DMS153 (cell line): ENCODE measurements around the gene NGF.
"Not testable (repeated sequence)": the region's sequence is repeated elsewhere in the genome, so short reads cannot be mapped to it uniquely, and the experiment has no call there.

Experiments
- DNase-seq: peaks from one replicate; lab custom pipeline; 2025; lab: John Stamatoyannopoulos, UW

Gene NGF

GRCh38 chr1:115337633-115338456, at the start of gene NGF:
Gene NGF, minus strand, starts transcription at chr1:115338249. Its CDS starts 51,454 bp downstream, at chr1:115286795.
- DNase-seq = no peak

DNA sequence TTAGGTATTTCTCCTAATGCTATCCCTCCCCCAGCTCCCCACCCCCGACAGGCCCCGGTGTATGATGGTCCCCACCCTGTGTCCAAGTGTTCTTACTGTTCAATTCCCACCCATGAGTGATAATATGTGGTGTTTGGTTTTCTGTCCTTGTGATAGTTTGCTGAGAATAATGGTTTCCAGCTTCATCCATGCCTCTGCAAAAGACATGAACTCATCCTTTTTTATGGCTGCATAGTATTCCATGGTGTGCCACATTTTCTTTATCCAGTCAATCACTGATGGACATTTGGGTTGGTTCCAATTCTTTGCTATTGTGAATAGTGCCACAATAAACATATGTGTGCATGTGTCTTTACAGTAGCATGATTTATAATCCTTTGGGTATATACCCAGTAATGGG, 45.4 kb upstream of the NGF start:
- DNase-seq = not testable (repeated sequence)

GRCh38 chr1:115379943-115380342, 41.9 kb upstream of the NGF start:
- DNase-seq = no peak

DNA sequence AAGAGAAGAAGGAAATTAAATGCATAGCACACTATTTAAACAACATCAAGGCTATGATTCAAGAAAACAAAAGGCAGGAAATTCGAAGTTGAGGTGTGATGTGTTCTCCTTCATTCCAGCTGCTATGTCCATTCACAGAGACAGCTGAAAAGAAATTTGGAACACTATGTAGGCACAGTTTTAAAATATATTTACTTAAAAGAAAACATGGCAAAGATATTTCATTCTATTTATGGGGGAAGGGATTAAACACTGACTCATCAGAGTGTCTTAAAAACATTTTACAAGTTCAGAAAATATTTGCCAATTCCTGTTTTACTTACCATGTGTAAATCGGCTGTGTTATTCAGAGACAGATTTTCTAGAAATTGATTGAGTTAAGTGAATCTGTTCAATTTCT, 39.4 kb upstream of the NGF start:
- no peak for DNase-seq

DNA sequence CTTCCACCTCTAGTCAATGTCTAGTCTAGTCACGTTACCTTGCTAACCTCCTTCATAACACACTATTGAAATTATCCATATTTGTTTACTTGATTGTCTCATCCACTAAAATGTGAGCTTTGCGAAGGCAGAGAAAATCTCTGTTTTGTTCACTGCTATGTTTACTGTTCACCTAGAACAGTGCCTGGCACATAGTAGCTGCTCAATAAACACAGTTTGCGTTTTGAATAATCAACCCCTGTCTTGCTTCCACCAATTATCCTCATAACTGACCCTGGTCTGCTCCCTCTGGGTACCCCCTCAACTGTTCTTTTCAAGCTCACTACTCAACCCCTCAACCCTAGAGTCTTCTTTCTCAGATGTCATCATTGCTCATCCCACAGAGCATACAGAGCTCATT, 36.5 kb upstream of the NGF start:
- DNase-seq = no peak

DNA sequence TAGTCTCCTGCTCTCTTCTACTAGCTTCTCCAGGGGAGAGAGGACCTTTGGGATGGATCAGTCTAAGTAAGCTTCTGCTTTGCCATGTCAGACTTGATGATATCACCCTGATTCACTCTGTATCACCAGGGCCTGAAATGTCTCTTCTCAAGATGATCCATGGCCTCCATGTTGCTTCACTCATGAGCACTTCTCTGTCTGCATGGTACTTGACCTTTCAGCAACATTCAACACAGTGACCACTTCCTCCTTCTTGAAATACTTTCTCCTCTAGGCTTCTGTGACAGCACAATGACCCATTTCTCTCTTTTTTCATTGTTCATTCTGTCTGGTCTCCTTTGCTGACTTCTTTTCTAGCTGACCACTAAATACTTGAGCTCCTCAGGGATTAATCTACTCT, 35.3 kb upstream of the NGF start:
- no peak for DNase-seq

DNA sequence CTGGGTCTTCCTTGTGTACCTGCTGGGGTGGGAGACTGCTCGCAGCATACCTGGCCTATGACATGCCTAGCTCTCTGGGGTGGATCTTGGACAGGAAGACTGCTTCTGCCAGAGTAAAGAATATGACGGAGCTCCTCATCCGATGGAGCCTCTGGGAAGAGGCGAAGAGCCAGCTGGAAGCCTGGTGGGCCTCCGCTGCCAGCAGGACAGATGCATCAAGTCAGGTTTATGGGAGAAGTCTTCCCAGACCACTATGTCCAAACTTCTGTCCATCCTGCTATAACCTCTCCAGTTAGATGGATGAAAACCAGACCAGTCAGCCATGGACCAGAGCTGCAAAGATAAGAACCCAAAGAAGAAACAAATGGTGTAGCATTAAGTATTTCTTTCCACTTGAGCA, 27.7 kb upstream of the NGF start:
- no peak for DNase-seq

DNA sequence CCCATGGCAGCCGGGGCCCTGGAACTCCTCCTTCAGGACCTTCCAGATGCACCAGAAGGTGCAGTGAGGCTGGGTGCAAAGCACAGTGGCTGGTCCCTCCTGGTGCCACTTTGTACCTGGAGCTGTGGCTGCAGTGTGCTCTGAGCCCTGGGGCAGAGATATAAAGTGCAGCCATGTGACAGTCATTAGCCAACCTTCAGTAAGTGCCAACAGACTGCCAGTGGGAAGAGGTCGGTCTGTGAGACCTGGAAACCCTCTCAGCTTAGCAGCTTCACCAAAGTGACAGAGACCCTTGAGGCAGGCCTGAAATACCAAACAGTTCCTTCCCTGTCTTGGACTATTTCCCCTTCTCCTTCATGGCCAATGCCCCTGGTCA, 26.7 kb upstream of the NGF start:
- no peak for DNase-seq

DNA sequence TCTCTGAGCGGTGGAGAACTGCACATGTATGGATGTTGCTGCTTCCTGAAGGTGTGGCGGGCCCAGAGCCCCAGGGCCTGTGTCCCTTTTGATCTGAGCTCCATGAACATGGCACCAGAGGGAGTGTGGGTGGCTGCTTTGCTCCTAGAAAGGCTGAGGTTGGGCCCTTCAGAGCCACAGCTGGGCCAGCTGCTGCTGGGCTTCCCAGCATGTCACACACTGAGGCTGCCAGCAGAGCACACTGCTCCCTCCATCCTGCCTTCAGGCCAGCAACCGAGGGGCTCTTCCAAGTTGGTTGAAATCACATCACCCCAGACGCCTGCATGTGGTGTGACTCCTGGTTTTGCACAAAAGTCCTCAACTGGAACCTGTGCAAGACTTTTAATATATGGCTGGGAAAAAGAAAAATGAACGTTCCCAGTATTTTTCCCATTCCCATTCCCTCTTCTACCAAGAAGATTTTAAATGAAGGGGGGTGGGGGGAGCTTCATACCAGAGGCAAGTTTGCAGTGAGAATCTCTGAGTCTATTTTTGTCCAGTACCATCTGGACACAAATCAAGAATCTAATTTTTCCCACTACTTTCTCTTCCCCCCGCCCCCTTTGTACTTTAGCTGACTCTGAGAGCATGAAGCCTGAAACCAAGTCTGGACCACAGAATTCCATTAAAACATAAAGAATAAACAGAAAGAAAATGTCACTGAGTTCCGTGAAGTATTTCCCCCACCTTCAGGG, 26.2 kb upstream of the NGF start:
- DNase-seq = no peak

DNA sequence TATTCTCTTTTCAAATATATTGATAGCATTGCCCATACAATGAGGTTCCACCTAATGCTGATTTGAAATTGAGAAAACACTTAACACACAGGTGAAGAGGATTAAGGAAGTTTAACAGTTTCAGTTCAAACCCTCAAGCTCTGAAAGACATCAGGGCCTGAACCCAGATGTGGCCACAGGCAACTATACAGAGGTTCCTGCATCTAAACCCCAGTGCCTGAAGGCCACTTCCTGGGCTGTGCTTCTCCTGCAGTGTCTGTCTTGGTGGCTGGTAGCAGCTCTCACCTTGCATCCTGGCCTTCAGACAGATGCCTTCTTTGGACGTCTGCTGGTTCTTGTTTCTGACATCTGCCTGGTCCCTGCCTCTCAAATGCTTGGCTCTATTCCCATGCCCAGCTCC, 25.1 kb upstream of the NGF start:
- no peak for DNase-seq

- DNase-seq = not testable (repeated sequence)
Measured at GRCh38 chr1:115360505-115361129, 22.6 kb upstream of the NGF start.

DNA sequence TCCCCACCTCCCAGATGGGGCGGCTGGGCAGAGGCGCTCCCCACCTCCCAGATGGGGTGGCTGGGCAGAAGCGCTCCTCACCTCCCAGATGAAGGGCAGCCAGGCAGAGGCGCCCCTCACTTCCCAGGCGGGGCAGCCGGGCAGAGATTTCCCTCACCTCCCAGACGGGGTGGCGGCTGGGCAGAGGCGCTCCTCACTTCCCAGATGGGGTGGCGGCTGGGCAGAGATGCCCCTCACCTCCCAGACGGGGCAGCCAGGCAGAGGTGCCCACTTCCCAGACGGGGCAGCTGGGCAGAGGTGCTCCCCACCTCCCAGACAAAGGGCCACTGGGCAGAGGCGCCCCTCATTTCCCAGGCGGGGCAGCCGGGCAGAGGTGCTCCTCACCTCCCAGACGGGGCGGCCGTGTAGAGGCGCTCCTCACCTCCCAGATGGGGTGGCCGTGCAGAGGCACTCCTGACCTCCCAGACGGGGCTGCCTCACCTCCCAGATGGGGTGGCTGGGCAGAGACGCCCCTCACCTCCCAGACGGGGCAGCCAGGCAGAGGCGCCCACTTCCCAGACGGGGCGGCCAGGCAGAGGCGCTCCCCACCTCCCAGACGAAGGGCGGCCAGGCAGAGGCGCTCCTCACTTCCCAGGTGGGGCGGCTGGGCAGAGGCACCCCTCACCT, 21.9 kb upstream of the NGF start:
- not testable (repeated sequence) for DNase-seq

- DNase-seq = no peak
Measured at GRCh38 chr1:115356356-115356755, 18.3 kb upstream of the NGF start.

DNA sequence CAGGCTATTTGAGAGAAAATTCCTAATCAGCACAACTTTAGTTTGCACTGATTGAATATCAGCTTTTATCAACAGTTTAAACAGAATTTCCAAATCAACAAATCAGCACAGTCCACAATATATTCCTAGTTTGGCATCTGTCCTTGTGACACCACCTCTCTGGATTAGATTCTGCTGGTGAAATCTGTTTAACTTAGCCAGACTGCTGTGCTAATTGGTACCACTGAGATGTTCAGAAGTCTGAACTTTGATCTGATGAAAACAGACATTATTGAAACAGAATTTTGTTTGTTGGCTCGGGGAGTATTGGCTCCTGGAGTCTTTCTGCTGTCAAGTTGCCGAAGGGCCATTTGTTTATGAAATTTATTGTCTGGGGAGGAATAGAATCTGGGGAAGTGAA, 17.0 kb upstream of the NGF start:
- no peak for DNase-seq

DNA sequence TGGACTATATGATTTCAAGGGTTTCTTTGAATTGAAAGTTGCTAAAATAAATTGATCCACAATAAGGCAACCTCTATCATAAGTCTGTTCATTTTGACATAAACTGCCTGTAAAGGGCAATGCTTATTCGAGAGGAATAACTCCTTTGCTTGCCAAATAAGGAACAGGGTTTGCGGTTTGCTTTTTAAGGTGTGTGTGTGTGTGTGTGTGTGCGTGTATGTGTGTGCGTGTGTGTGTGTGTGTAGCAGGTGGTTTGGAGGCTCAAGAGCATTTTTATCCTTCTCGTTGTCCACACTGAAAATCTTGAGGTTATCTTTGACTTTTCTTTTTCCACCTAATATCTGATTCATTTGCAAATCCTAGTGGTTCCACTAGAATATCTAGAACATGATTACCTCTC, 13.1 kb upstream of the NGF start:
- DNase-seq = no peak

GRCh38 chr1:115348636-115349035, 10.6 kb upstream of the NGF start:
- DNase-seq = no peak

DNA sequence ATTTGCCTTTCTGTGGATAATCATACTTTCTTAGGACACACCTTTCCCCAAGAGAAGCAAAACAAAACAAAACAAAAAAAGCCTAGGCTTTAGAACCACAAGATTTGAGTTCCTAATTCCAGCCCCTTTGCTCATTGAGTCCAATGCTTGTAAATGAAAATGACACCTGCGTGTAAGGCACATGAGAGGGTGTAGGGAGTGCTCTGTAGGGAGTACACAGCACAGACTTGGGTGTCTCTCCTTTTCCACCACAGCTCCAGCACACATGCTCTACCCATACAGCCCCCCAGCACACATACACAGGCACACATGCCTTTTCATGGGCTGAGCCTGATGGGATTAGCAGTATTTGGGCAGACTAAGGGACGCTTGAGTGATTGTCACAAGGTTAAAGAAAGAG, 9.2 kb upstream of the NGF start:
- DNase-seq = no peak

- DNase-seq = no peak
Measured at GRCh38 chr1:115343200-115343737, 5.2 kb upstream of the NGF start.

- no peak for DNase-seq
Measured at GRCh38 chr1:115341948-115342347, 3.9 kb upstream of the NGF start.

DNA sequence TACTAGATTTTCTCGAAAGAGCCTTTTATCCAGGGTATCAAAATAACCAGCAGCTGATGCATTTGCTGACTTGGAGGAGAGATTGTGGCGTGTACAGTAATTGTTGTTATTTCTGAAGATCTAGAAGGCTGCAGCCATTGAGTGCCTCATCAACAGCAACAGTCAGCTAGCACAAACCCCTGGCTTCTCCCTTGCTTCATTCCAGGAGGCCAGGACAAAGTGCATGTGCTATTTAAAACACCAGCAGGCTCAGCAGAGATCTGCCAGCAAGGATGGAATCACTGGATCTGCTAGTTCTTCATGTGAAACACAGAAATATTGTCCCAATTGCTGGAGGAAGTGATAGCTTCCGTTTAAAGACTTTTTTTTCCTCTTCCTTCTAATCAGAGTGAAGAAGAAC, 2.8 kb upstream of the NGF start:
- DNase-seq = no peak

GRCh38 chr1:115338457-115338820, 390 bp upstream of the NGF start:
- DNase-seq = no peak

GRCh38 chr1:115337276-115337632, 795 bp downstream of the NGF start:
- DNase-seq = no peak
